A549 treated with CpdA at 1 μM for 4 hours (cell line): ENCODE measurements around the gene OR10K1. TPM values are rescaled to one million over a fixed set of nuclear protein-coding genes. Genes with fewer than 3 reads are reported as not detected.

Experiments
- total RNA-seq: library from RNA; stranded (reverse); fragments of 200-300 nt; extraction: Qiagen RNA extraction; gene quantifications from 5 replicates; pipeline ENCODE4 v1.2.3, GENCODE V29; 2022; ENCODE audit warnings: low read depth

OR10K1 gene, protein sequence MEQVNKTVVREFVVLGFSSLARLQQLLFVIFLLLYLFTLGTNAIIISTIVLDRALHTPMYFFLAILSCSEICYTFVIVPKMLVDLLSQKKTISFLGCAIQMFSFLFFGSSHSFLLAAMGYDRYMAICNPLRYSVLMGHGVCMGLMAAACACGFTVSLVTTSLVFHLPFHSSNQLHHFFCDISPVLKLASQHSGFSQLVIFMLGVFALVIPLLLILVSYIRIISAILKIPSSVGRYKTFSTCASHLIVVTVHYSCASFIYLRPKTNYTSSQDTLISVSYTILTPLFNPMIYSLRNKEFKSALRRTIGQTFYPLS
- total RNA-seq: not detected in 5 replicates

DNA sequence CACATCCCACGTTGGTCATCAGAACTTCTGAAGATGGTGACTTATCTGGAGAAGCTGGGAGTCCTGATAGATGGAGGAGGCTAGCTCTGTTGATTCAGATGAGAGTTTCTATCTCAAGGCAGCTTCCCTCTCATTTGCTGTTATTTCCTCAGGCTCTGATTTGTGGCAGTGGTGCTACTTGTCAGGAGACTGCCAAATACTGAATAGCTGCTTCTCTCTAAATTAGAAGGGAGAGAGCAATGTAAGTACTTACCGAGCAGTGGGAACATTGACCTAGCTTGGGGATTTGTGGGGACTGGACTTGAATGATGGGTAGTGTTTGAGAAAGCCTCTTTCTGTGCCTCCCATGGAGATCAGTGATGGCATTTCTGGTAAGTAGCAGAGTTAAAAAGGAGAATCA, at the start of gene OR10K1:
Gene OR10K1, plus strand, starts transcription at position 301 of the 400 bp plus-strand sequence. CDS start 3,728 bp downstream, outside the sequence.

DNA sequence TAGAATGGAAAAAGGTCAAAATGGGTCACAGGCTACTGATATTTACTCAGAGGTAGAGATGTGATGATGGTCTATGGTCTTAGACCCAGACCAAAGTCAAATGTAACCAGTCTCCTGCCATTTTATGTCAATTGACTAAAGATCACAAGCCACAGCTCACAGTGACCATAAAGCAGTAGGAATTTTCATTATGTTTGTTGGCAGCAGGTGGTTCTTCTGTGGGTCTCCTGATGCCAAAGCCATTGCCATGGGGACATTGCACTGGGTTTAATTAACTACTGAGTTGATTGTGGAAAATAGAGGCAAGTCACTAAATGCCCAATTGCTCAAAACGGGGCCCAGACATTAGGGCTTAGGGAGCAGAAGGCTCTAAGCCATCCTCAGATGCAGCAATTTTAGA, 35.5 kb upstream of the OR10K1 start, which contains the start of gene OR10K2:
Gene OR10K2, minus strand, starts transcription at position 101 of the 400 bp plus-strand sequence. CDS start 5,371 bp downstream, outside the sequence.

DNA sequence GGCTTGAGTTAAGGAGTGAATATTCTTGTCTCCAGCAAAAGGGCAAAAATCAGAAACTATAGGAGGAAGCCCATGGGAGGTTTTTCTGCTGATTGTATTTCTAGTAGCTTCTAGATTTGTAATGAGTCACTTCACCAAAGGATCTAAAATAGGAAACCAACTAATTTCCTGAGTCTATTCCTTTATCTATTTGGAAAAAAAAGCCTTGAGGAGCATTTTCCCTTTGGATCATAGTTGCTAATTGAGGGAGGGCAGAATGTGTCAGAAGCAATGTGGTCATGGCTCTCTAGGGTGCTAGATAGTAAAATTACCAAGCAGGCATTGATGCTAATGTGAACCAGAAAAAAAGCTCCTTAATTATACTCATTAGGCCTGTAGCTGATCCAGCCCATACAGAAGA, 10.3 kb downstream of the OR10K1 start, which contains the start of gene OR10R2:
Gene OR10R2, plus strand, starts transcription at position 301 of the 400 bp plus-strand sequence. CDS start 106 bp downstream, outside the sequence.

Other genes with a start within 250 kb of the OR10K1 start
- gene CD1A, start 207.4 kb upstream of the OR10K1 start, total RNA-seq: not detected in 5 replicates
- not detected in 5 replicates for gene CD1C, start 171.9 kb upstream of the OR10K1 start, total RNA-seq
- gene CD1B, start 130.3 kb upstream of the OR10K1 start, total RNA-seq: not detected in 5 replicates
- not detected in 5 replicates for gene CD1E, start 107.9 kb upstream of the OR10K1 start, total RNA-seq
- not detected in 5 replicates for gene OR10T2, start 62.4 kb upstream of the OR10K1 start, total RNA-seq
- gene OR10K2, start 35.6 kb upstream of the OR10K1 start, total RNA-seq: not detected in 5 replicates
- not detected in 5 replicates for gene OR10R2, start 10.4 kb downstream of the OR10K1 start, total RNA-seq
- not detected in 5 replicates for gene OR6Y1, start 92.6 kb downstream of the OR10K1 start, total RNA-seq
- gene OR6P1, start 108.7 kb downstream of the OR10K1 start, total RNA-seq: not detected in 5 replicates
- not detected in 5 replicates for gene OR10X1, start 118.1 kb downstream of the OR10K1 start, total RNA-seq
- not detected in 5 replicates for gene OR10Z1, start 143.4 kb downstream of the OR10K1 start, total RNA-seq
- gene SPTA1, start 224.9 kb downstream of the OR10K1 start, total RNA-seq: not detected in 5 replicates
- gene OR6K2, start 238.8 kb downstream of the OR10K1 start, total RNA-seq: not detected in 5 replicates